ENCODE results near the gene CIB2.

The CIB2 gene

DNA sequence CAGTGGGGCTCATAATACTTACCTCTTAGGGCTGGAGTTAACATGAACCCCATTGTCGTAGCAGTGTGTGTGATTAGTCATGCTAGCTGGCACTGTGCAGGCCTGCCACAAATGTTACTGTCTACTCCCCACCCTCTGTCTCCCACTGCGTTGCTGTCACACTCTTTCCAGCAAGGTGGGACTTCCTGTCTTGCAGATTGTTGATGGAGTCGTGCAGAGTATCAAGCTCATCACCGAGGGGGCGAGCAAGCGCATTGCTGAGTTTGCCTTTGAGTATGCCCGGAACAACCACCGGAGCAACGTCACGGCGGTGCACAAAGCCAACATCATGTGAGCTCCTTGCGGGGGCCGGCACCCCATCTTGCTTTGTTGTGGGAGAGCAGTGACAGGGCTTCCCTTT is 30.8 kb upstream of the CIB2 start:
- ChIA-PET CTCF (interaction anchor here (0.8 to 3.8 kb wide), 4 partner anchors 15 to 195 kb away, joined by 3 to 12 read pairs (median 4); no protein-coding TSS in a partner anchor), POLR2A (interaction anchor here (0.7 kb wide), 1 partner anchor 10 kb away, joined by 4 read pairs; no protein-coding TSS in a partner anchor)
- Histone ChIP-seq H3K9me3 (ENCODE audit: control insufficient read depth, insufficient read depth, low read depth, low read length) (no peaks in the 10 kb centered on the region), H3K4me3 (ENCODE audit: low read depth, low read length) (no peak overlapping the region), H3K4me1 (ENCODE audit: control insufficient read depth, insufficient read depth, low read length) (peaks cover 4% of the 10 kb centered on the region), H3K36me3 (ENCODE audit: control insufficient read depth in 2 of 2, insufficient read depth in 1 of 2, low read length in 2 of 2) (peaks cover 80 to 85% of the 10 kb centered on the region in 2 experiments), H3K27ac (ENCODE audit: extremely low read depth, low read depth, low read length) (no peak overlapping the region)
- TF ChIP-seq ZNF248 (tag by site-specific recombination; IDR thresholded peaks at IDR 0.05) (no peak), ZNF114 (tag by site-specific recombination; IDR thresholded peaks at IDR 0.05) (no peak), ZNF791 (tag by site-specific recombination; IDR thresholded peaks at IDR 0.05) (no peak), ZNF274 (IDR thresholded peaks at IDR 0.05; ENCODE audit: low read length) (no peak), ZNF274 (tag by site-specific recombination; IDR thresholded peaks at IDR 0.05; ENCODE audit: borderline replicate concordance) (no peak), ATF2 (tag by site-specific recombination; IDR thresholded peaks at IDR 0.05; ENCODE audit: low read depth) (no peak), ZNF112 (tag by site-specific recombination; IDR thresholded peaks at IDR 0.05) (no peak), PRDM6 (tag by site-specific recombination; IDR thresholded peaks at IDR 0.05) (no peak), ZNF169 (tag by site-specific recombination; IDR thresholded peaks at IDR 0.05) (no peak), ZNF626 (tag by site-specific recombination; IDR thresholded peaks at IDR 0.05) (no peak), ZSCAN16 (tag by site-specific recombination; IDR thresholded peaks at IDR 0.05) (no peak), ZNF837 (tag by site-specific recombination; IDR thresholded peaks at IDR 0.05) (no peak), ZNF610 (tag by site-specific recombination; IDR thresholded peaks at IDR 0.05; ENCODE audit: borderline replicate concordance) (no peak), ZNF596 (tag by site-specific recombination; IDR thresholded peaks at IDR 0.05) (no peak), ELK4 (IDR thresholded peaks at IDR 0.05; ENCODE audit: borderline replicate concordance, low read depth, low read length) (no peak), ZNF747 (tag by site-specific recombination; IDR thresholded peaks at IDR 0.05) (no peak)

GRCh38 chr15:78159395-78159794 is 28.1 kb upstream of the CIB2 start:
- Histone ChIP-seq H3K4me1 (ENCODE audit: control insufficient read depth, insufficient read depth, low read length) (peaks cover 18% of the 10 kb centered on the region), H3K9me3 (ENCODE audit: control insufficient read depth, insufficient read depth, low read depth, low read length) (no peaks in the 10 kb centered on the region), H3K27ac (ENCODE audit: extremely low read depth, low read depth, low read length) (no peak overlapping the region), H3K36me3 (ENCODE audit: control insufficient read depth in 2 of 2, insufficient read depth in 1 of 2, low read length in 2 of 2) (peaks cover 57 to 68% of the 10 kb centered on the region in 2 experiments), H3K4me3 (ENCODE audit: low read depth, low read length) (no peak overlapping the region)
- ChIA-PET CTCF (interaction anchor here (0.7 to 3.8 kb wide), 3 partner anchors 18 to 95 kb away, joined by 4 to 12 read pairs (median 7); no protein-coding TSS in a partner anchor), POLR2A (no interaction called here)
- TF ChIP-seq TRIM28 (IDR thresholded peaks at IDR 0.05; ENCODE audit: borderline replicate concordance, low read length) (no peak), ZNF324 (tag by site-specific recombination; IDR thresholded peaks at IDR 0.05) (no peak), ZNF510 (tag by site-specific recombination; IDR thresholded peaks at IDR 0.05; ENCODE audit: insufficient replicate concordance) (no peak), KLF1 (tag by site-specific recombination; IDR thresholded peaks at IDR 0.05) (no peak), ZNF555 (tag by site-specific recombination; conservative IDR thresholded peaks at IDR 0.05) (no peak), ZEB2 (tag by site-specific recombination; IDR thresholded peaks at IDR 0.05) (no peak), ZNF660 (tag by site-specific recombination; IDR thresholded peaks at IDR 0.05) (no peak), ZNF184 (tag by site-specific recombination; IDR thresholded peaks at IDR 0.05) (no peak), ATF2 (tag by site-specific recombination; IDR thresholded peaks at IDR 0.05; ENCODE audit: low read depth) (no peak)
